Measurements from ENCODE around the gene KCTD20. TPM values are rescaled to one million over a fixed set of nuclear protein-coding genes. Genes with fewer than 3 reads are reported as not detected.

Gene KCTD20
- polyA plus RNA-seq, 1 donor from 2014 or later = 32.4 TPM

DNA sequence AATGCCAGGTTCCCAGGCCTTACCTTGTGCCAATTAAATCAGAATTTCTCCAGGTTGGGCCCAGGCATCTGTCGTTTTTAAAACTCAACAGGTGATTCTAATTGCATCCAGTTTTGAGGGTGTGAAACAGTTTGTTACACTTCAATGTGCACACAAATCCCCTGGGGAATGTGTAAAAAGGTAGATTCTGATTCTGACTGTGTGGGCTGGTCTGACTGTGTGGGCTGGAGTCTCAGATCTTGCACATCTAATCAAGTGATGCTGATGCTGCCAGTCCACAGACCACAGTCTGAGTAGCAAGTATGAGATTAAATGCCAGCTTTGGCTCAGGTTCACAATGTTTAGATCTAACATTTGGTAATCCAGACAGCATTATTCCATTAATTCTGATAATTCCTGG, 42.8 kb upstream of the KCTD20 start:
- TF ChIP-seq EP300 (conservative IDR thresholded peaks at IDR 0.05; ENCODE audit: poor library complexity, severe bottlenecking) (no peak), POLR2AphosphoS5 (IDR thresholded peaks at IDR 0.05) (no peak), TAF1 (IDR thresholded peaks at IDR 0.05; ENCODE audit: low read depth) (no peak), MXI1 (conservative IDR thresholded peaks at IDR 0.05; ENCODE audit: poor library complexity, severe bottlenecking) (no peak), RAD21 (conservative IDR thresholded peaks at IDR 0.05) (no peak), SMC3 (conservative IDR thresholded peaks at IDR 0.05; ENCODE audit: poor library complexity) (no peak)
- TF ChIP-seq, protein P1, sequence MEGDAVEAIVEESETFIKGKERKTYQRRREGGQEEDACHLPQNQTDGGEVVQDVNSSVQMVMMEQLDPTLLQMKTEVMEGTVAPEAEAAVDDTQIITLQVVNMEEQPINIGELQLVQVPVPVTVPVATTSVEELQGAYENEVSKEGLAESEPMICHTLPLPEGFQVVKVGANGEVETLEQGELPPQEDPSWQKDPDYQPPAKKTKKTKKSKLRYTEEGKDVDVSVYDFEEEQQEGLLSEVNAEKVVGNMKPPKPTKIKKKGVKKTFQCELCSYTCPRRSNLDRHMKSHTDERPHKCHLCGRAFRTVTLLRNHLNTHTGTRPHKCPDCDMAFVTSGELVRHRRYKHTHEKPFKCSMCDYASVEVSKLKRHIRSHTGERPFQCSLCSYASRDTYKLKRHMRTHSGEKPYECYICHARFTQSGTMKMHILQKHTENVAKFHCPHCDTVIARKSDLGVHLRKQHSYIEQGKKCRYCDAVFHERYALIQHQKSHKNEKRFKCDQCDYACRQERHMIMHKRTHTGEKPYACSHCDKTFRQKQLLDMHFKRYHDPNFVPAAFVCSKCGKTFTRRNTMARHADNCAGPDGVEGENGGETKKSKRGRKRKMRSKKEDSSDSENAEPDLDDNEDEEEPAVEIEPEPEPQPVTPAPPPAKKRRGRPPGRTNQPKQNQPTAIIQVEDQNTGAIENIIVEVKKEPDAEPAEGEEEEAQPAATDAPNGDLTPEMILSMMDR (IDR thresholded peaks at IDR 0.05; ENCODE audit: poor library complexity, severe bottlenecking) = no peak
- TF ChIP-seq, protein P2, sequence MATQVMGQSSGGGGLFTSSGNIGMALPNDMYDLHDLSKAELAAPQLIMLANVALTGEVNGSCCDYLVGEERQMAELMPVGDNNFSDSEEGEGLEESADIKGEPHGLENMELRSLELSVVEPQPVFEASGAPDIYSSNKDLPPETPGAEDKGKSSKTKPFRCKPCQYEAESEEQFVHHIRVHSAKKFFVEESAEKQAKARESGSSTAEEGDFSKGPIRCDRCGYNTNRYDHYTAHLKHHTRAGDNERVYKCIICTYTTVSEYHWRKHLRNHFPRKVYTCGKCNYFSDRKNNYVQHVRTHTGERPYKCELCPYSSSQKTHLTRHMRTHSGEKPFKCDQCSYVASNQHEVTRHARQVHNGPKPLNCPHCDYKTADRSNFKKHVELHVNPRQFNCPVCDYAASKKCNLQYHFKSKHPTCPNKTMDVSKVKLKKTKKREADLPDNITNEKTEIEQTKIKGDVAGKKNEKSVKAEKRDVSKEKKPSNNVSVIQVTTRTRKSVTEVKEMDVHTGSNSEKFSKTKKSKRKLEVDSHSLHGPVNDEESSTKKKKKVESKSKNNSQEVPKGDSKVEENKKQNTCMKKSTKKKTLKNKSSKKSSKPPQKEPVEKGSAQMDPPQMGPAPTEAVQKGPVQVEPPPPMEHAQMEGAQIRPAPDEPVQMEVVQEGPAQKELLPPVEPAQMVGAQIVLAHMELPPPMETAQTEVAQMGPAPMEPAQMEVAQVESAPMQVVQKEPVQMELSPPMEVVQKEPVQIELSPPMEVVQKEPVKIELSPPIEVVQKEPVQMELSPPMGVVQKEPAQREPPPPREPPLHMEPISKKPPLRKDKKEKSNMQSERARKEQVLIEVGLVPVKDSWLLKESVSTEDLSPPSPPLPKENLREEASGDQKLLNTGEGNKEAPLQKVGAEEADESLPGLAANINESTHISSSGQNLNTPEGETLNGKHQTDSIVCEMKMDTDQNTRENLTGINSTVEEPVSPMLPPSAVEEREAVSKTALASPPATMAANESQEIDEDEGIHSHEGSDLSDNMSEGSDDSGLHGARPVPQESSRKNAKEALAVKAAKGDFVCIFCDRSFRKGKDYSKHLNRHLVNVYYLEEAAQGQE (IDR thresholded peaks at IDR 0.05; ENCODE audit: borderline replicate concordance) = no peak
- Histone ChIP-seq H3K79me2 (replicated peaks; ENCODE audit: insufficient read depth, low read length) (no peaks in the 10 kb centered on the region), H3K4me3 (ENCODE audit: low read length) (no peak overlapping the region), H3K9ac (ENCODE audit: low read length) (no peak overlapping the region), H3K4me2 (ENCODE audit: low read length) (no peak overlapping the region), H3K36me3 (ENCODE audit: insufficient read depth, low read length) (no peaks in the 10 kb centered on the region), H3K27me3 (ENCODE audit: insufficient read depth, low read depth, low read length) (no peaks in the 10 kb centered on the region), H3K9me3 (ENCODE audit: low read length) (no peaks in the 10 kb centered on the region), H4K20me1 (ENCODE audit: insufficient read depth) (no peaks in the 10 kb centered on the region), H3K9me2 (ENCODE audit: insufficient read depth, low read length) (no peaks in the 10 kb centered on the region), H3K27ac (ENCODE audit: low read length) (no peak overlapping the region), H2AFZ (ENCODE audit: low read depth, low read length) (no peak overlapping the region), H3F3A (ENCODE audit: insufficient read depth, low read length, poor library complexity, severe bottlenecking) (no peaks in the 10 kb centered on the region)

- Histone ChIP-seq H3K9ac (ENCODE audit: low read length) (no peak overlapping the region), H3K27ac (ENCODE audit: low read length) (no peak overlapping the region), H3K9me3 (ENCODE audit: low read length) (no peaks in the 10 kb centered on the region), H3K27me3 (ENCODE audit: insufficient read depth, low read depth, low read length) (no peaks in the 10 kb centered on the region), H3K79me2 (replicated peaks; ENCODE audit: insufficient read depth, low read length) (no peaks in the 10 kb centered on the region), H3K36me3 (ENCODE audit: insufficient read depth, low read length) (no peaks in the 10 kb centered on the region), H4K20me1 (ENCODE audit: insufficient read depth) (no peaks in the 10 kb centered on the region), H3K9me2 (ENCODE audit: insufficient read depth, low read length) (no peaks in the 10 kb centered on the region), H3K4me2 (ENCODE audit: low read length) (no peak overlapping the region), H3F3A (ENCODE audit: insufficient read depth, low read length, poor library complexity, severe bottlenecking) (no peaks in the 10 kb centered on the region), H2AFZ (ENCODE audit: low read depth, low read length) (no peak overlapping the region), H3K4me3 (ENCODE audit: low read length) (no peak overlapping the region)
- TF ChIP-seq EZH2 (IDR thresholded peaks at IDR 0.05; ENCODE audit: borderline replicate concordance, insufficient read depth, low read length, poor library complexity, severe bottlenecking) (no peak), TAF1 (IDR thresholded peaks at IDR 0.05; ENCODE audit: low read depth) (no peak), EP300 (conservative IDR thresholded peaks at IDR 0.05; ENCODE audit: poor library complexity, severe bottlenecking) (no peak), MXI1 (conservative IDR thresholded peaks at IDR 0.05; ENCODE audit: poor library complexity, severe bottlenecking) (no peak), POLR2AphosphoS5 (IDR thresholded peaks at IDR 0.05) (no peak), RAD21 (conservative IDR thresholded peaks at IDR 0.05) (no peak), SMC3 (conservative IDR thresholded peaks at IDR 0.05; ENCODE audit: poor library complexity) (no peak)
- TF ChIP-seq, protein P2 (IDR thresholded peaks at IDR 0.05; ENCODE audit: borderline replicate concordance) = no peak
- TF ChIP-seq, protein P1 (IDR thresholded peaks at IDR 0.05; ENCODE audit: poor library complexity, severe bottlenecking) = no peak
Observed at GRCh38 chr6:36402481-36402880, 40.3 kb upstream of the KCTD20 start.
